BE2C (cell line): ENCODE measurements around the gene LTO1.

Experiments used
- DNase-seq: peaks from one replicate; pipeline ENCODE4 v3.0.0-alpha.2; 2020
- H3K27me3 ChIP-seq: fragments of 250-450 bp; sonication (Bioruptor Pico); 2 replicates; pipeline ENCODE4 v1.5.1; 2020; ENCODE audit warnings: mild to moderate bottlenecking
- H3K36me3 ChIP-seq: fragments of 250-450 bp; sonication (Bioruptor Pico); 2 replicates; pipeline ENCODE4 v1.5.1; 2020; ENCODE audit warnings: mild to moderate bottlenecking
- H3K4me1 ChIP-seq: fragments of 250-450 bp; sonication (Bioruptor Pico); 2 replicates; pipeline ENCODE4 v1.5.1; 2020
- H3K4me3 ChIP-seq: 2 replicates; pipeline ENCODE4 v1.5.1; 2011; ENCODE audit warnings: low read depth, low read length
- H3K9me3 ChIP-seq: fragments of 250-450 bp; sonication (Bioruptor Pico); 2 replicates; pipeline ENCODE4 v1.5.1; 2020
- CTCF ChIP-seq: IDR thresholded peaks from 2 replicates; pipeline ENCODE4 v1.5.1; 2012; ENCODE audit warnings: mild to moderate bottlenecking, low read depth, low read length

Gene LTO1

GRCh38 chr11:69637198-69637940, 37.8 kb downstream of the LTO1 start:
- DNase-seq, result no peak
- no peak for TF ChIP-seq CTCF
- Histone ChIP-seq H3K4me1 (peaks cover 6% of the 10 kb centered on the region; the same call in 1 of the 2 replicates), H3K9me3 (no peaks in the 10 kb centered on the region), H3K4me3 (no peak overlapping the region), H3K36me3 (peaks cover 9% of the 10 kb centered on the region), H3K27me3 (no peaks in the 10 kb centered on the region)

GRCh38 chr11:69636512-69637197, 38.5 kb downstream of the LTO1 start:
- DNase-seq, result no peak
- Histone ChIP-seq H3K36me3 (peaks cover 5% of the 10 kb centered on the region), H3K4me1 (peaks cover 6% of the 10 kb centered on the region; the same call in 1 of the 2 replicates), H3K4me3 (no peak overlapping the region), H3K9me3 (no peaks in the 10 kb centered on the region), H3K27me3 (no peaks in the 10 kb centered on the region)
- TF ChIP-seq CTCF, result no peak

GRCh38 chr11:69635804-69636511, 39.2 kb downstream of the LTO1 start:
- no peaks in the 10 kb centered on the region for H3K9me3 ChIP-seq
- H3K4me3 ChIP-seq, result no peak overlapping the region
- H3K27me3 ChIP-seq, result no peaks in the 10 kb centered on the region
- peaks cover 6% of the 10 kb centered on the region; the same call in 1 of the 2 replicates for H3K4me1 ChIP-seq
- no peaks in the 10 kb centered on the region for H3K36me3 ChIP-seq
- no peak for TF ChIP-seq CTCF
- no peak for DNase-seq

GRCh38 chr11:69635195-69635594, 40.0 kb downstream of the LTO1 start:
- H3K4me1 ChIP-seq, result peaks cover 6% of the 10 kb centered on the region; the same call in 1 of the 2 replicates
- no peaks in the 10 kb centered on the region for H3K36me3 ChIP-seq
- no peaks in the 10 kb centered on the region for H3K27me3 ChIP-seq
- no peak for TF ChIP-seq CTCF
- H3K9me3 ChIP-seq, result no peaks in the 10 kb centered on the region
- H3K4me3 ChIP-seq, result no peak overlapping the region
- no peak for DNase-seq

- H3K9me3 ChIP-seq, result no peaks in the 10 kb centered on the region
- H3K4me1 ChIP-seq, result peaks cover 6% of the 10 kb centered on the region; the same call in 1 of the 2 replicates
- H3K36me3 ChIP-seq, result no peaks in the 10 kb centered on the region
- no peak overlapping the region for H3K4me3 ChIP-seq
- TF ChIP-seq CTCF, result no peak
- DNase-seq, result no peak
- H3K27me3 ChIP-seq, result no peaks in the 10 kb centered on the region
Observed at GRCh38 chr11:69634590-69634989, 40.6 kb downstream of the LTO1 start.

- H3K9me3 ChIP-seq, result no peaks in the 10 kb centered on the region
- no peak overlapping the region for H3K4me3 ChIP-seq
- peaks cover 6% of the 10 kb centered on the region; the same call in 1 of the 2 replicates for H3K4me1 ChIP-seq
- H3K27me3 ChIP-seq, result no peaks in the 10 kb centered on the region
- DNase-seq, result no peak
- H3K36me3 ChIP-seq, result no peaks in the 10 kb centered on the region
- no peak for TF ChIP-seq CTCF
Observed at GRCh38 chr11:69634069-69634468, 41.1 kb downstream of the LTO1 start.
